GM18505 (cell line): ENCODE results near the gene SLC25A41.

Experiments used
- ATAC-seq: cut with Tn5 transposase; IDR thresholded peaks from one replicate; pipeline ENCODE4 v1.9.1; 2021; ENCODE audit not compliant: unreplicated experiment
- POLR2A ChIP-seq: IDR thresholded peaks from 4 replicates; pipeline ENCODE4 v1.6.1; 2011; ENCODE audit warnings: borderline replicate concordance; ENCODE audit not compliant: insufficient read depth, insufficient read length; ENCODE audit errors: extremely low read depth

Gene SLC25A41

DNA sequence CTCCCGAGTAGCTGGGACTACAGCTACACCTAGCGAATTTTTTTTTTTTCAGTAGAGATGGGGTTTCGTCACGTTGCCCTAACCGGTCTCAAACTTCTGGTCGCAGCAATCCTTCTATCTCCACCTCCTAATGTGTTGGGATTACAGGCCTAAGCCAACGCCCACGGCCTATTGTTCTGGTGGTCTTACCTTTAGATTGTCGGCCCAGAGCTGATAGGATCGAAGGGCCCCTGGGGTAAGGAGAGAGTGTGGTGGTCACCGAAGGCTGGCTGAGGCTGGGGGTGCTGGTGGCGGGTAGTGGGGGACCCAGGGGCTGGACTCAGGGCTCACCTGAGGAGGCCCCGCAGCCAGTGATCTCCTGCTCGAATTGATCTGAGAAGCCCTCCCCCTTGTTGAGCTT, 37.5 kb upstream of the SLC25A41 start:
- TF ChIP-seq POLR2A = no peak
- ATAC-seq = no peak

DNA sequence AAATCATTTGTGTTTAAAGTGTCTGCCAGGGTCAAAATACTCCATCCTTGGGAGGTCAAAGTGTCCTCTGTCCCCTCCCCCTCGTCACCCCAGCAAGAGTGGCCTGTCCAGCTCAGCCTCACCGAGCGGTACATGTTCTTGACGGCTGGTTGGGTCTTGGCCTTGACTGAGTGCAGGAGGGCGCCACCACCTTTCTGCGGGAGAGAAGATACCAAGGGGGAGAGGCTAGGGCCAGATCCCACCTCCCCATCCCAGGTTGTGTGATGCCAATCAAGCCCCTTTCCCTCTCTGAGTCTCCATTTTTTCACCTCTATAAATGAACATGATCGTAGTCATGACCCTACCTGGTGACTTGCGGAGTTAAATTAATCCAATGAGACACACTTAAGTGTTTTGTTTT, 36.6 kb upstream of the SLC25A41 start:
- no peak for TF ChIP-seq POLR2A
- ATAC-seq = no peak

DNA sequence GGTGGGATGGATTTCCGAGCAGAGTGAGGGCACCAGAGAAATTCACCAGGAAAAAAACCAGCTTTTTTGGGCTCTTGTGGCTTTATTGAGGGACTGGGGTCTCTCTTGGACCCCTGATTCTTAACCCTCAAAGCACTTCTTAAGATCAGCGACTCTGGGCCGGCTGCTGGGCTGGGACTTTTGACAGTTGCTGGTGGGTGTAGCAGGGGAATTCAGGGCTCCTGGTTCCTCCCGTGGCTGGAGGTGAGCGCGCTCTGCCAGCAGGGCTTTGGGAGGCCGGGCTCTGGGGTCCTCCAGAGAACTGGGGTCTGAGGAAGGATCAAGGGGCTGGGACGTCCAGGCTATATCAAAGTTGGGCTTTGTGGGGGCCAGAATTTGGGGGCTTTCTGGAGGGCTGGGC, 33.8 kb upstream of the SLC25A41 start:
- TF ChIP-seq POLR2A = no peak
- no peak for ATAC-seq

DNA sequence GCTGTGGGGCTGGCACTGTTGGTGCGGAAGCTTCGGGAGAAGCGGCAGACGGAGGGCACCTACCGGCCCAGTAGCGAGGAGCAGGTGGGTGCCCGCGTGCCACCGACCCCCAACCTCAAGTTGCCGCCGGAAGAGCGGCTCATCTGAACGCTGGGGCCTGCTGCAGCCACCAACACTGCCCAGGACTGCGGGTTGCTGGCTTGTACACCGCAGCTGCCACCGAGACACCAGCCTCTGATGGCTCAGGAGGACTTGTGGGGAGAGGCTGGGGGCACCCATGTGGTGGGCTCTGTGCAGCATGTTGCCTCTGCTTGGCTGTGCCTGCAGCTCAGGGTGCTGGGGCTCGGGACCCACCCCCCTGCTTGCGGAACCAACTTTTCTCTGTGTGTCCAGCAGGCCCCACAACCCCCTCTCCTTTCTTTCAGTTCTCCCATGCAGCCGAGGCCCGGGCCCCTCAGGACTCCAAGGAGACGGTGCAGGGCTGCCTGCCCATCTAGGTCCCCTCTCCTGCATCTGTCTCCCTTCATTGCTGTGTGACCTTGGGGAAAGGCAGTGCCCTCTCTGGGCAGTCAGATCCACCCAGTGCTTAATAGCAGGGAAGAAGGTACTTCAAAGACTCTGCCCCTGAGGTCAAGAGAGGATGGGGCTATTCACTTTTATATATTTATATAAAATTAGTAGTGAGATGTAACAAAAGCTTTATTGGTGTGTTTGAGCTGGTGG, 33.1 kb upstream of the SLC25A41 start:
- no peak for TF ChIP-seq POLR2A
- ATAC-seq = no peak

DNA sequence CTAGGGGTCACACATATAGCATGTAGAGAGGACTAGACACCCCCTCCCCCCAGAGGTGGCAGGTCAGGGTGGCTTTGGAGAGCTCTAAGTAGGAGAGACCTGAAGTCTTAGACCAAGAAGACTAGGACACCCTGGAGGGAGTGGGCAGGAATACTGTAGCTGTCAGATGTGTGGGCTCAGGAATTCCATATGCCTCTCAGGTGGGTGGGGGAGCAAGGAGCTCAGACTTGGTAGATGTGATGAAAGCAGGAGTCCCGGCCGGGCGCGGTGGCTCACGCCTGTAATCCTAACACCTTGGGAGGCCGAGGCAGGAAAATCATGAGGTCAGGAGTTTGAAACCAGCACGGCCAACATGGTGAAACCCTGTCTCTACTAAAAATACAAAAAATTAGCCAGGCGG, 32.1 kb upstream of the SLC25A41 start:
- no peak for ATAC-seq

DNA sequence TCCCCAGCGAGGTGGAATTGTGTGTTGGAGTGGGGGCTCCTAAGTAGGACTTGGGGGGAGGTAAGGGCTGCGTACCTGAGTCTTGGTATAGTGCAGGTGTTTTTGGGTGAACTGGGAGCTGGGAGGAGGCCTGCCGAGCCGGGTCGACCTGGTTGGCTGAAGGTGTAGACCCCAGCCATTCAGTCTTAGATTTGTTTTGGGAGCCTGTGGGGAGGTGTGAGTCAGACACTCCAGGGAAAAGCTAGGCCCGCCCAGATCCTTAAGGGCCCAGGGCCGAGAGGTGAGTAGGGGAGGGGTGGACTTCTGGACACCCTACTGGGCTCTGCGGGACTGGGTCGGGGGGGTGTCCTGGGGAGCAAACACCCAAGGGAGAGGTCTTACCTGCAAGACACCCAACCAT, 31.4 kb upstream of the SLC25A41 start:
- no peak for TF ChIP-seq POLR2A
- ATAC-seq = no peak

More for the DNA sequence above, 32.1 kb upstream of the SLC25A41 start:
- no peak for TF ChIP-seq POLR2A

DNA sequence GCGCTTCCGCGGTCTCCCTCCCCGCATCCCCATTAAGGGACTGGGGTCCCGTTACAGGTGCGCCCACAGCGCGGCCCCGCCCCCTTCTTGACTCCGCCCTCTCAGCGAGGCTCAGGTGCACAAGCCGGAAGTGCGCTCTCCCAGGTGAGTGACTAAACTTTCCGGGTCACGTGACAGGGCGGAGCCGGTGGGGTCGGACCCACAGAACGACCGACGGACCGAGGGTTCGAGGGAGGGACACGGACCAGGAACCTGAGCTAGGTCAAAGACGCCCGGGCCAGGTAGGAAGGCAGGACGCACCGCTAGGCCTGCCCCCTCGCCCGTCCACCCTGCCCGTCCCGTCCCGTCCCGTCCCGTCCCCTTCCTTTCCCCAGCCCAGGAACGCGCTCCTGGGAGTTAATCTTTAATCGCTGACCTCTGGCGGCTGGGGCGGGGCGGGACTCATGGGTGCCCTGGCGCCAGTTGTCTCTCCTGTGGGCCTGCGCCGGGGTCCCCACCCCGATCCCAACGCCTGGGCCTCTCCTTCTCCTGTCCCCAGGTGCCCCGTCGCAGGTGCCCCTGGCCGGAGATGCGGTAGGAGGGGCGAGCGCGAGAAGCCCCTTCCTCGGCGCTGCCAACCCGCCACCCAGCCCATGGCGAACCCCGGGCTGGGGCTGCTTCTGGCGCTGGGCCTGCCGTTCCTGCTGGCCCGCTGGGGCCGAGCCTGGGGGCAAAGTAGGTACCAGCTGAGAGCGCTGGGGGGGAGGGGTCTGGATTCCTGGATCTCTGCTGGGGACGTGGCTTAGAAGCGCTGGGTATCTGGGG, 30.7 kb upstream of the SLC25A41 start, which contains the start of gene CRB3:
Gene CRB3 (plus strand): TSS at position 202 of the 804 bp plus-strand sequence. CDS start 431 bp downstream, at position 633.
- TF ChIP-seq POLR2A = no peak
- ATAC-seq = no peak

DNA sequence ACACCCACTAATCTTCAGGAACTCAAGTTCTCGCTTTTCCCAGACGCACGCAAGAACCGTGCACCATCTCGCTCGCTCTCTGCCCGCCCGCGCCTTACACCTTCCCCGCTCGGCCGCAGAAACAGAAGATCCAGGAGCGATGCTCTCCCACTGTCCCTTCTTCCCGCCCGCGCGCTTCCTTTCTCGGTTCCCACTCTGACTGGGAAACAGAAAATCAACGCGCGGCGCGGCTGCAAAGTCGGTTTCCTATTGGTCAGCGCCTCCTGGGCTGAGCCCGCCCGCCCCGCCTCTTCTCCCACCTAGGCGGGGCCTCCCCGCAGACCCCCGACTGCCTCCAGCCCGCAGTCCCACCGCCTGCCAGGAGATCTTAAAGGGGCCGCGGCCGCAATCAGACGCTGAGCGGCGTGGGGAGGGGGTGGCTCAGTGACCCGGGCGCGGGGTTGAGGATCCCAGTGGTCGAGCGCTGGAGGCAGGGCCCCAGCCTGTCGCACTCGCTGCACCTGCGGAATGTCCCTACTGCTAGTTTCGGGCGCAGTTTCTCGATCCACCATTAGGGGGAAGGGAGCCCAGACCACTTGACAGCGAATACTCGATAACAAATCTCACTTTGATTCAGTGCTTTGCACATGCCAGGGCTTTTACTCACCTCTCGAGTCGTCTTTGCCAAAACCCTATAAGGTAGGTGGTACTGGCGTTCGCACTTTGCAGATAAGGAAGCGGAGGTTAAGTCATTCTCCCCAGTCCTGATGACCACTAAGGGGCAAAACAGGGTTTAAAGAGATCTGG, 26.7 kb upstream of the SLC25A41 start:
- peak; percentile 75 for ATAC-seq

DNA sequence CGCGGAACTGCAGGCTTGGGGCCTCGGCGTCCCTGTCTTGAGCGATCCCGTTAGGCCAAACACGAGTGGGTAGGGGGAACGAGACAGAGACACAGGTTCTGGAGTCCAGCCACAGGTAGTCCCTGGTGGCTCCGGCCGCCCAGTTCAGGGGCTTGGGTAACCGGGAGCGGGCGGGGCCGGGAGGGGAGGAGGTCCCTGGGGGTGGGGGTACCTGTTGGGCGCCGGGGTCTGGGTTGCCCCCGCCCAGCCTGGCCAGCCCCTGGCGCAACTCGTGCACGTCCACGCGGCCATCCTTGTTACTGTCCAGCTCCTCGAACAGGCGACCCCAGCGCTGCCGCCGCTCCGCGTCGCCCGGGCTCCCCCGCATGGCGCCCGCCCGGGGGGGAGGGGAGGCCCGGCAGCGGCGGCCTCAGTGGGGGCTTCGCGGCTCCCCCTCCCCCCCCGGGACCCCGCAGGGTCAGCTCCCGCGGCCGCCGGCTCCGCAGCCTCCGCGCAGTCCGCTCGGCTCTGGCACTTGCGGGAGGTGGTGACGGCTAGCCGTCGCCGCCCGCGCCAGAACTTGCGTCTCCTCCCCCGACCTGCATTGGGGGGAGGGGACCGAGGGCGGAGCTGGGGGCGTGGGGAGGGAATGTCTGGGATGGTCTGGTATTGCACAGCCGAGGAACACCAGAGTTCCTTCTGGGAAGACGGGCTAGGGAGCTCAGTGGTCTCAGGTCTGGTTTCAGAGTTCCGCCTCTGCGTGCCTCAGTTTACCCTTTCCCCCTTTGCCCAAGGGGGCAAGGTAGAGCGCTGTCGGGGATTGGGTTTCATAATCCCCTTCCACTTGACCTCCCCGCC, 25.9 kb upstream of the SLC25A41 start, which contains the start of gene SLC25A23:
Gene SLC25A23 (minus strand): TSS at position 531 of the 837 bp plus-strand sequence. CDS start 164 bp downstream, at position 367.
- peak; percentile 44 for TF ChIP-seq POLR2A

More for the DNA sequence above, 26.7 kb upstream of the SLC25A41 start:
- peak; percentile 70 for TF ChIP-seq POLR2A

DNA sequence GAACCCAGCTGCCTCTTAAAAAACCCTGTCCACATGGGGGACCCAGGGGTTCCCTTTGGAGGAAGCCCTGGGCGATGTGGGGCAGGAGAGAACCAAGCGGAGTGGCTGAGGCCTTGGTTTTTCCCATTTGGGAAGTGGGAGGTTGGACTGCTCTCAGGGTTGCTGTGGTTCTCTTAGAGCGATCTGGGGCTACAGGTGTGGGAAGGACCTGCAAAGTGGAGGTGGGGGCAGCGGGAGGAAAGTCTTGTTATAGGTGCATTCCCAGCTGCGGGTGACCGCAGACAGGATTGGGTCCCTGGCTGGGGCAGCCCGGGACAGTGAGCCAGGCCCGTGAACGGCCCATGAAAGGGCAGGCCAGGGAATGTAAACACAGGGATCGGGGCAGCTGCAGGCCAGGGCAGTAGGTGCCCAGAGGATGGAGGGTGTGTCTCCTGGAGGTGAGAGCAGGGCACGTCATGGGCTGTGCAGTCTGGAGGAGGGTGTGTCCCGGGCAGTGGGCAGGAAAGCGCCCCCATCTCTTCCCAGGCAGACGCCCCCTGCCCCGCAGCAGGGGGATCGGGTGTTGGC, 25.2 kb upstream of the SLC25A41 start:
- TF ChIP-seq POLR2A = no peak
- no peak for ATAC-seq

More for the DNA sequence above, 25.9 kb upstream of the SLC25A41 start, which contains the start of gene SLC25A23:
- ATAC-seq = peak; percentile 33

DNA sequence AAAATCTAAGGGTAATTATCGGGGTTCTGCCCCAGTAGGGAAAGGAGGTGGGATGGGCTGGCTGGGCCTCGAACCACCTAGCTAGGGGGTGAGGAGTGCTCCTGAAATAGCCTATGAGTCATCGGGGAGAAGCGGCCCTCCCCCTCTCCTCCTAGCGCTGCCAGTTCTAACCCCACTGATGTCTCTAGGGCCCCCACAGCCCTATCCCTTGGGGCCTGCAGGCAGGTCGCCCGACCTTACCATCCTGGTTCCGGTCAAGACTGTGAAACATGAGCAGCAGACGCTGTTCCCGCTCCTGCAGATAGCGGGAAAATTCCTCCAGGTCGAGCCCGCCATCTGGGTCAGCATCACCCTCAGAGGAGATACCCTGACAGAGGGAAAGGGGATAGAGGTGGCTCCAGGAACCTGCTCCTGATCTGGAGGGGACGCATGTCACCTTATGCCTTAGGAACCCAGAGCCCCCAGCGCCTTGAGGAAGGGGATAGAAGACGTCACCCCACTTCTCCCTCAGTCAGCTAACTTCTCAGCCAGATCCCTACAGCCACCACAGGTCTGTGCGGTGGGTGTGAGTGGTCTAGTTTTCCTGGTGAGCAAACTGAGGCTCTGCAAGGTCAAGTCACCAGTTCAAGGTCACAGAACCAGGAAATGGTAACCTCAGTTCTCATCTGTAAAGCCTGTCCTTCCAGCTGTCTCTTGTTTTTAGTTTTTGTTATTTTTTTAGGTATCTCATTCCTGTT, 24.6 kb upstream of the SLC25A41 start:
- ATAC-seq = no peak
- no peak for TF ChIP-seq POLR2A

DNA sequence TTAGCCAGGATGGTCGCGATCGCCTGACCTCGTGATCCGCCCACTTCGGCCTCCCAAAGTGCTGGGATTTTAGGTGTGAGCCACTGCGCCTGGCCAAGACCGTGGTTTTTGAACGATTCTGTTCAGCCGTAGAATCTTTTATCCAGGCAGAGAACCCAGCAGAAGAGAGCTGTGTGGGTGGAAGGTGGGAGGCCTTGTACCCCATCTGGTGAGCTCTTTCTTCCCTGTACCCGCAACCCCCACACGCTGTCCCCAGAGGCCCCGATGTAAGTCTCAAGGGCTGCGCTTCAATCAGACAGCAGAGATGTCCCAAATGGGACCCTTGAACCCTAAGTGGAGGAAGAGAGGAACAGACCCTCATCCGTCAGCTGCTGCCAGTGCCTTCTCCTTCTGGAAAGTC, 22.4 kb upstream of the SLC25A41 start:
- TF ChIP-seq POLR2A = no peak
- ATAC-seq = no peak

DNA sequence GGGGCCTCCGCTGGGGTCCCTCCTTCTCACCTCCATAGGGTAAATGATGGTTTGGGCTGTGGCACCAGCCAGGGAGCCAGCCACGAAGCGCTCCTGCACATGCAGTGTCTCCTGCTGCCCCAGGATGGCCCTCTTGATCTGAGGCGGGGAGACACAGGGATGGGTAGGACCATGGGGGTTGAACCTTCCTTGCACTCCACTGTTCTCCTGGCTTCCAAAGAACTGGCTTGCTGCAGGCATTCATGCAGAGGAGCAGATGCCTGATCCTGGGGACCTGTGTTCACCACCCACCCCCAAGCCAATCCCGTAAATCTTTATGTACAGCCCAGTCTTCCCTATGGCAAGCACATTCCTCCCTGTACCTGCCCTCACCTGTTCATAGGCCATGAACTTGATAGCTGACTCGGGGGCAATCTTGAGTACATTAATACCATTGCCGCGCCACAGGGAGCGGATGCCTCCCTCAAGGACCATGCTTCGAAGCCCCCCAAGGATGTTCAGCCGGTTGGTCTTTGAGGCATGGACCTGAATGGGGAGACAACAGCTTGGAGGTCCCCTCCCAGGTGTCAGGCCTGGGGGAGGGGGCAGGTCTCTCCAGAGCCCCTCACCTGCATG, 20.5 kb upstream of the SLC25A41 start:
- TF ChIP-seq POLR2A = no peak
- ATAC-seq = no peak
